CD4-positive, alpha-beta T cell treated with Interleukin-6 for 4 hours (primary cell): ENCODE measurements around the gene SBK2.
"Not testable (repeated sequence)": the region's sequence is repeated elsewhere in the genome, so short reads cannot be mapped to it uniquely, and the experiment has no call there.

Experiments
- DNase-seq: peaks from one replicate; pipeline ENCODE4 v3.0.0-alpha.2; 2020; ENCODE audit warnings: mixed read lengths

The SBK2 gene

DNA sequence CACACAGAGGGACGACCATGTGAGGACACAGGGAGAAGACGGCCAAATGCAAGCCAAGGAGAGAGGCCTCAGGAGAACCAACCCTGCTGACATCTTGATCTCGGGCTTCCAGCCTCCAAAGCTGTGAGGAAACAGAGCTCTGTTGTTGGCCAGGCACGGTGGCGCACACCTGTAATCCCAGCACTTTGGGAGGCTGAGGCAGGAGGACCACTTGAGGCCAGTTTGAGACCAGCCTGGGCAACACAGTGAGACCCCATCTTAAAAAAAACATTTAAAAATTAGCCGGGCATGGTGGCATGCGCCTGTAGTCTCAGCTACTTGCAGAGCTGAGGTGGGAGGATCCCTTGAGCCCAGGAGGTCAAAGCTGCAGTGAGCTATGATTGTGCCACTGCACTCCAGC, 2.7 kb downstream of the SBK2 start:
- not testable (repeated sequence) for DNase-seq

DNA sequence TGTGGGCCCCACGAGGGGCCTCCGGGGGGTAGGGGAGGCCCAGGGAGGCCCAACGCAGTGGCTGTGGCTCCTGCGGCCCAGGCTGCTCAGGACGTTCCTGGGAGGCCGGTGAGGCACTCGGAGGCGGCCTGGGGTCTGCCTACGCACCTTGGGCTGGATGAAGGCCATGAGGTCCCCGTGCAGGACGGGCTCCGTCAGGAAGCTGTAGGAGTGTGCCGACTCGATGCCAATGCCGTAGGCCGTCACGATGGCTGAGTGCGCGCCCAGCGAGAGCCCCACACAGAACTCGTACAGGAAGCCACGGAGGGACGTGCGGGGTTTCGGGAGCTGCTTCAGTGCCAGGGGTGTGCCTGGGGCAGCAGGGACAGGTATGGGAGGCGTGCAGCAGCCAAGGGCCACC, 5.9 kb downstream of the SBK2 start:
- no peak for DNase-seq

DNA sequence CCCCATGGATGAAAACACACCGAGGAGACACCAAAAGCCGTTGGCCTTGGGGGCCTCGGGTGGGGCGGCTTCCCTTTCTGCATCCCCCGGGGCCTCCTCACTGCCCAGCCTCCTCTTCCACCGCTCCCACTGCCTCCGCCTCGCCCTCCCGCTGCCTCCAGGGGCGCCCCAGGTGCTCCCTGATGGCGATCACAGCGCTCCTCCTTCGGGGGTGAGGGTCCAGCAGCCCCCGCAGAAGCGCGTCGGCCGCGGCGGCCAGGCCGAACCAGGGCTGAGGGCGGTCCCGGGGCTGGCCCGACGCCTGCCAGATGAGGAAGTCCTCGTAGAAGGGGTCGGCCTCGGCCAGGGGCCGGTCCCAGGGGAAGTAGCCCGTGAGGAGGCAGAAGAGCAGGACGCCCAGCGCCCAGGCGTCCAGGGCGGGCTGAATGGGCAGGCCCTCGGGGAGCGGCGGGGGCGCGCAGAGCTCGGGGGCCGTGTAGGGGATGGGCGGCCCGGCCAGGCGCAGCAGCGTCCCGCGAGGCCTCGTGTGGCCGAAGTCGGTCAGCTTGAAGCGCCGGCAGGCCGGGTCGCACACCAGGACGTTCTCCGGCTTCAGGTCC, 7.2 kb downstream of the SBK2 start:
- no peak for DNase-seq

DNA sequence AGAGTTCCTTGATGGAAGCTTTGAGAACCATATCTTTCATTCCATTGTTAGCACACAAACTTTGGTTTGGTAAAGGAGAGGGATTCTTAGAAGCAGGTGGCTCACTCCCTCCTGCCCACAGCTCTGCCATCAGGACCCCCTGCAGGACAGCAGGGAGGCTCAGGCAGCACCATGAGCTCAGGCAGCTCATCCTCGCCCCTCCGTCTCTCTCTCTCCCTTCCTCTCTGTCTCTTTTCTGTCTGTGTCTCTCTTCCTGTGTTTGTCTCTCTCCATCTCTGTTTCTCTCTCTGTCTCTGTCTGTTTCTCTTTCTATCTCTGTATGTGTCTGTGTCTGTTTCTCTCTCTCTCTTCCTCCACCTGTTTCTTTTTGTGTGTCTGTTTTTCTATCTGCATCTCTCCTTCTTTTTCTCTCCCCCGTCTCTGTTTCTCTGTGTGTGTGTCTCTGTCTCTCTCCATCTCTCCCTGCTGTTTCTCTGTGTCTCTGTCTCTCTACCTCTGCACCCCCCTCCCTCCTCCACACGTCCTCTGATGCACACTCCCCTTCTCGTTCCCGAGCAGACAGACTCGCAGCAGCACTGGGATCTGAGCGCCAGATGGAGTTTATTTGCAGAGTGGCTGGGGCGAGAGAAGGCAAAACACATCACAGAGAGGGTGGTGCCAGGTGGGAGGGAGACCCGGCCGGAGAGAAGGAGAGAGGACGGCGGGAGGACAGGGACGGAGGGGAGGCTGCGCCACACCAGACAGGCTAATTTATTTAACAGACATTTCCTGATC, 8.7 kb downstream of the SBK2 start:
- DNase-seq = no peak

DNA sequence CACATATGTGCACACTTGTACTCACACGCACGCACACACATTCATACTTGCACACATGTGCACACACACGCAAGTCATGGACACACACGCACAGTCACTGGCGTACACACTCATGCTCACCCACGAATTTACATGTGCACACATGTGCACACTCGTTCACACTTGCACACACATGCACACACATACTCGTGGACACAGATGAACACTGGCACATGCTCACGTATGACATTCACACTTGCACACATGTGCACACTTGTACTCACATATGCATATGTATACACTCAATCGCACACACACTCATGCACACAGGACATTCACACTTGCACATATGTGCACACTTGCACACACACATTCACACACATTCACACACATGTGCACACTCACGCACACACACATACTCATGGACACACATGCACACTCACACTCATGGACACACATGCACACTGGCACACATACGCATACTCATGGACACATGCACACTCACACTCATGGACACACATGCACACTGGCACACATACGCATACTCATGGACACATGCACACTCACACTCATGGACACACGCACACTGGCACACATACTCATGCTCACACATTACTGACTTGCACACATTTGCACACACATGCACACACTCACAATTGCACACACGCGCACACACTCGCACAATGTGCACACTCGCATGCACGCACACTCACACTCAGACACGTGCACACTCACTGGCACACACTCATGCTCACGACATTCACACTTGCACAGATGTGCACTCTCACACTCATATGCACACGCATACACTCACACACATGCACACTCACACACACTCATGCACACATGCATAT, 9.5 kb downstream of the SBK2 start:
- no peak for DNase-seq

DNA sequence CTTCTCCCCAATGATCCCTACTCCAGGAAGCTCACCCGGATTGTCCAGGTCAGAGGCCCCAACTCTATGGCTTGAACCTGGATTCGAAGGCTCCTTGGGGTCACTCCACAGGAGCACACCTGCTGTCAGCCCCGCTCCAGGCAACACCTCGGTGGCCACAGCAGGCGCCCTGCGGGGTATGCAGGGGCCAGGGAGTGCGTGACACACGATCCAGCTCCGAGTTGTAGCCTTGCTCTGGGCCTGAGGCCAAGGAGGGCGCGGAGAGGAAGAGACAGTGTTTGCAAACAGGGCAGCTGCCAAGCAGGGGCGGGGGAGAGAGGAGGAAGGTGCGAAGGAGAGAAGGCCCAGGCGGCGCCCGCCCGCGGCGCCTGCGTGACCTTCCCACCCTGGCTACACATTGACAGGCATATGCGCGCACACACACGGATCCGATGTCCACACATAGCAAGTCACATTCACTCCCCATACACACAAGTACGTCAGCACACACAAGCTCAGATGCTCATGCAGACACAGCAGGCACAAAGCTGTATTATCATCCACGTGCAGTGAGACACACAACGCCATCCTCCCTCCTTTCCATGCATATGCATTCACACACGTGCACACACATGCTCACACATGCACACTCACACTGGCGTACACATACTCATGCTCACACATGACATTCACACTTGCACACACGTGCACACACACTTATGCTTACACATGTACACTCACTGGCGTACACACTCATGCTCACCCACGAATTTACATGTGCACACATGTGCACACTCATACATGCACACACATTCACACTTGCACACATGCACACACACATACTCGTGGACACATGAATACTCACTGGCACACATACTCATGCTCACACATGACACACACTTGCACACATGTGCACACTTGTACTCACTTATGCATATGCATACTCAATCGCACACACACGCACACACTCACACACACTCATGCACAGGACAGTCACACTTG, 10.4 kb downstream of the SBK2 start:
- DNase-seq = no peak

DNA sequence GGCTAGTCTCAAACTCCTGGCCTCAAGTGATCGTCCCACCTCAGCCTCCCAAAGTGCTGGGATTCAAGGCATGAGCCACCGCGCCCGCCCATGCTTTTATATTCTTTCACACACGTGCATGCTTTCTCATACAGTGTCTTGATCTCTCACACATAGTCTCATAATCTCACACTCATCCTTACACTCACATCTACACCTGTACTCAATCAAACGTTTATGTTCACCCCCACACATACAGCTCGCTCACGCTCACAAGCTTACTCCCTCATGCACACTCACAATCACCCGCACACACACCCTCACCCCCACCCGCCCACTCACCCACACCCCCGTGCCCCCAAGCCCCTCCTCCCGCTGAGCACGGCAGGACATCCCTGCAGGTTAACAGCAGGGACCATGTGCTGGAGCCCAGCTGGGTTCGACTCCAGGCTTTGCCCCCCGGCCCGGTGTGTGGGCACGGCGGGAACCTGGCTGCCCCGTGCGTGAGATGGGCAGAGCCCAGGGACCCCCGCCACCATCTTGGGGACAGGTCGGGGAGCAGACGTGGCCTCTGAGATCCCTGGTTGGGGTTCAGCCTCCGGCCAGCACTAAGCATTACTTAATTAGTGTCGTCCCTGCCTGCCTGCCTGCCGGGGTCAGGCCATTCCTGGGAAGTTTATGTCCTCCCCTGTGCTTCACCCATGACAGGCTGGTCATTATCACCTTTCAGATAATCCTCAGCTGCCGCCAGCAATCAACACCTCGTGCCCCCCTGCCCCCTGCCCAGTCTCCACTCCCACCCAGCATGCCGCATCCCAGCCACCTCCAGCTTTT, 11.4 kb downstream of the SBK2 start:
- DNase-seq = no peak

DNA sequence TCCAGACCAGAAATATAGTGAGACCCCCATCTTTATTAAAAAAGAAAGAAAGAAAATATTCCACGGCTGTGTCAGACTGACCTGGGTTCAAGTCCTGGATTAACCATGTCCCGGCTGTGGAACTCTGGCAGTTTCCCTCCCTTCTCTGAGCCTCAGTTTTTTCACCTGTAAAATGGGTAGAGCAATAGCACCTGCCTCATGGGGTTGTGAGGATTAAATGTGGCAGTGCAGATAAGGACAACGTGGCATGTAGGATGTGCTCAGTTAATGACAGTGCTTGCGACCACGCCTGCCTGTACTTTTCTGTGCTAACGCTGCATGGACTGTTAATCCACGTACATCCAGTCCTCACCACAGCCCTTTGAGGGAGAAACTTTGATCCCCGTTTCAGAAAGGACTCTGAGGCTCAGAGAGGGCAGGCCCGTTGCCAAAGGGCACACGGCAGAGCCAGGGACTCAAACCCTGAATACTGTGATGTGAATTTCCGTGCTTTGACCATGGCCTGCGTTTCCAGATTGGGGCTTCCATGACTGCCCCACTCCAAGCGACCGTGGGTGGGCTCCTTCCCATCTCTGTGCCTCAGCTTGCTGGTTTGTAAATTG, 16.1 kb downstream of the SBK2 start:
- no peak for DNase-seq

DNA sequence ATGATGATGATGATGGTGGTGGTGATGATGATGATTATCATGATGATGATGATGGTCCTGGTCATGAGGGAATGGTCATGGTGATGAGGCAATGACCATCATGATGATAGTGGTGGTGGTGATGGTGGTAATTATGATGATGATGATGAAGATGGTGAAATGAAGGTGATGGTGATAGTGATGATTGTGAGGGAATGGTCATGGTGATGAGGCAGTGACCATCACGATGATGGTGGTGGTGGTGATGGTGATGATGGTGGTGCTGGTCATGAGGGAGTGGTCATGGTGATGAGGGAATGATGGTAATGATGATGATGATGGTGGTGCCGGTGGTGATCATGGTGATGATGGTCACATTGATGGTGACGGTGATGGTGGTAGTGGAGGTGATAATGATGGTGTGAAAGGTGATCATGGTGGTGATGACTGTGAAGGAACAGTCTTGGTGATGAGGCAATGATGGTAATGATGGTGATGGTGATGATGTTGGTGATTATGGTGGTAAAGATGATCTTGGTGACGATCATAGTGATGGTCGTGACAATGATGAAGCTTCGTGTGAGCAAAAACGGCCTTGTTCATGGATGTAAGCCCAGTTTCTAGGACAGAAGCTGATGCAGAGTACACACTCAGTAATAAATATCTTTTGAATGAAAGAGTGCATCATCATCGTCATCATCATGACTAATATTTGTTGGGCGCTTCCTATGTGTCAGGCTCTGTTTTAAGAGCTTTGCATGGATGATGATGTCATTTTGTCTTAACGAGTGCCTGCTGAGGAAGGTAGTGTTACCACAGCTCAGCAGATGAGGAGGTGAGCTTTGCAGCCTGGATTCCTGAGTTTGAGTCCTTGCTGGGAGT, 17.3 kb downstream of the SBK2 start:
- no peak for DNase-seq

DNA sequence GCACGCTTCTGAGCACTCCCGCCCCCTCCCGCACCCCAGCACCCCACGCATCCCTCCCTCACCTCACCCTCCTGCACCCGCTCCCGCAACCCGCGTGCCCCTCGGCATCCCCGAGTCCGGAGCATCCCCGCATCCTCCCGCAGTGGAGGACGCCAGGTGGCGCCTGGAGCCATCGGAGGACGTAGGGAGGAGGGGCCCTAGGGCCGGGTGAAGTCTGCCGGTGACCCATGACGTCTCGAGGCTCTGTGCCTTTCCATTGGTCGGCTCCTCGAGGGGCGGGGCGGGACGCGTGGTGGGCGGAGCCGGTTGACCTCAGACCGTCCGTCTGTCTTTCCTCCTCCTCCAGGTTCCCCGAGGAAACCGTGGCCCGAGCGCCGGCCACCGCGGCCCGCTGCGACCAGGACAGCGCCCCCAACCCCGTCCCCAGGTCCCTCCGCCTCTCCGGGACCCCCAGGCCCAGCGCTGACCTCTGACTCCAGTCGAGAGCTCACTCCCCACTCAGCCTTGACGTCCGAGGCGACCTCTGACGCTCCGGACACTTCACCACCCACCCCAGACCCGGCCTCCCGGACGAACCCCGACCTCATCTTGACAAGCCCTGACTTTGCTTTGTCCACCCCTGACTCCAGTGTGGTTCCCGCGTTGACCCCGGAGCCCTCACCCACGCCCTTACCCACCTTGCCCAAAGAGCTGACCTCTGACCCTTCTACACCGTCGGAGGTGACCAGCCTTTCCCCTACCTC, 19.9 kb downstream of the SBK2 start:
- peak; percentile 92 for DNase-seq

DNA sequence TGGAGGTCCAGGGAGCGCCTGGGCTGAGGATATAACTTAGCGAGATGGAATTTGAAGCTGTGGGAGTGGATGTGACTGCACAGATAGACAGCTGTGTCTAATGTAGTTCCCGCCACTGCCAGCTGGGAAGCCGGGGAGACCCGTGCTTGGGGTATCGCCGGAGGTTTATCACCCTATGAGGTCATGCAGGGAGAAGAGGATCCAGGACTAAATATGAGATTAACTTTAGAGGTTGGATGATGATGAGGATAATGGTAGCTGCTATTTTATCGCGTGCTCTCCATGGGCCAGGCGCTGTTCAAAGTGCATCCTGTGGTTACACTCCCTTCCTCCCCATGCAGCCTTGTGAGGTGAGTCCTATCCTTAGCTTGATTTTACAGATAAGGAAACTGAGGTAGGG, 28.8 kb downstream of the SBK2 start:
- no peak for DNase-seq

DNA sequence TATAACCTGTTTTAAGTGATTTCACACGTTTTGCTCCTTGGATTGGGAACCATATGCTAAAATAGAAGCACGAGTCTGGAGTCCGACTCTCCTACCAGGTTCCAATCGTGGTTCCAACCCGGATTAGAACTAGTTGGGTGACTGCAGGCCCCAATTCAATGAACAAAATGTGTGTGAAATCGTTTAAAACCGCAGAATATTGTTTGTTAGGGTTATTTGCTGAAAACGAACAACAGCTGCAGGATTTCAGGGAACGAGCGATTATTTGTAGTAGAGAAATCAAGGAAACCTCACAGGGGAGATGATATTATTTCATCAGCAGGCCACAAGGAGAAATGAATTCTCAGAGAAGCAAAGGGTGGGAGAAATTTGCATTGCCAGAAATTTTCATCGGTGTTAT, 32.0 kb downstream of the SBK2 start:
- no peak for DNase-seq

DNA sequence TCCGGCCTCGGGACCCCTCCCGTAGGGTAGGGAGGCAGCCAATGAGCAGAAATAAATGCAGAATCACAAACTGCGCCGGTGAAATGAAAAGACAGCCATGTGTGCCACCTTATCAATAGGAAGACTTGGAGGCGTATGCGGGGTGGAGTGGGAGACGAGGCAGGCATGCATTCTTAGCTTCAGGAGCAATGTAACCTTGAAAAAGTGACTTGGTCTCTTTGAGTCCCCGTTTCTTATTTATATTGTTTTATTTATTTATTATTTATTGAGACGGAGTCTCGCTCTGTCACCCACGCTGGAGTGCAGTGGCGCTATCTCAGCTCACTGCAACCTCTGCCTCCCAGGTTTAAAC, 32.7 kb downstream of the SBK2 start:
- no peak for DNase-seq

DNA sequence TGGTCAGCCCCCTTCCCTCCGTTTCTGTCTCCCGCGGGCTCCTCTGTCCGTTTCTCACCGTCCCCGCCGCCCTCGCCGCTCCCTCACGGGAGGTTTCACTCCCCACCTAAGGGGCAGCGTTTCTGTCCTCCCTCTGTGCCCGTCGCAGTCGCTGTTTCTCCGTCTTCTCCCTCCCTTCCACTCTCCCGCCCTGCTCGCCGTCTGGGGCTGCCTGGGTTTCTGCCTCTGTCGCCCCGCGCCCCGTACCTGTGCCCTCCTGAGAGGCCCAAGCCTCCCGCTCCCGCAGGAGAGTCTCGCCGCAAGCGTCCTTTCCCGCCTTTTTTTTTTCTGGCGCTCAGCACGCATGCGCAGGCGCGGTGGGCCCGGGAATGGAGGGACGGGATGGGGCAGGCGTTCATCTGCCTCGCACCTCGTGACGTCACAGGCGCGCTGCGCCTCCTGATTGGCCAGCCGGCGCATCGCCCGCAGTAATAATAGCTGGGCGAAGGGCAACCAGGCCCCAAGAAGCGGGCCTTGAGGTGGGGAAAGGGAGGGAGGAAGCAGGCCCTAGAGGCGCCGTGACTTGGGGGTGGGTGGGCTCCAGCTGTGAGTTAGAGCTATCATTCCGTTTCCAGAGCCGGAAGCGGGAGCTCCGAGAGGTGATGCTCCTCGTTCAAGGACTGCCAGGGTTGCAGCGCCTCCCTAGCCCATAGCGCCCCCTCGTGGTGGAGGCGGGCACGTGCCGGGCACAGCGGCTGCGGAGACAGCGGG, 33.3 kb downstream of the SBK2 start:
- peak; percentile 95 for DNase-seq

DNA sequence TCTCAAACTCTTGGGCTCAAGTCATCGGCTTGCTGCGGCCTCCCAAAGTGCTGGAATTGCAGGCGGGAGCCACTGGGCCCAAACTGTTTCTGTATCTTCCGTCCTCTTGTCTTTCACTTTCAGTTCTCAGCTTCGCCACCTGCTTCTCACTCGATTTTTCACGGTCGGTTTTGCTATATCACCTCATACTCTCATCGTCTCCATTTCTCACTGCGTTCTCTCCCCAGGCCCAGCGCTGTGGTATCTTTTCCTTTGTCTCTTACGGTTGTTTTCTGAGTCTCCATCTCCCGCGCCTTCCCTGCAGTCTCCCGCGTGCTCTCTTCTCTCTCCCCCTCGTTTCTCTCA, 33.8 kb downstream of the SBK2 start:
- DNase-seq = no peak

DNA sequence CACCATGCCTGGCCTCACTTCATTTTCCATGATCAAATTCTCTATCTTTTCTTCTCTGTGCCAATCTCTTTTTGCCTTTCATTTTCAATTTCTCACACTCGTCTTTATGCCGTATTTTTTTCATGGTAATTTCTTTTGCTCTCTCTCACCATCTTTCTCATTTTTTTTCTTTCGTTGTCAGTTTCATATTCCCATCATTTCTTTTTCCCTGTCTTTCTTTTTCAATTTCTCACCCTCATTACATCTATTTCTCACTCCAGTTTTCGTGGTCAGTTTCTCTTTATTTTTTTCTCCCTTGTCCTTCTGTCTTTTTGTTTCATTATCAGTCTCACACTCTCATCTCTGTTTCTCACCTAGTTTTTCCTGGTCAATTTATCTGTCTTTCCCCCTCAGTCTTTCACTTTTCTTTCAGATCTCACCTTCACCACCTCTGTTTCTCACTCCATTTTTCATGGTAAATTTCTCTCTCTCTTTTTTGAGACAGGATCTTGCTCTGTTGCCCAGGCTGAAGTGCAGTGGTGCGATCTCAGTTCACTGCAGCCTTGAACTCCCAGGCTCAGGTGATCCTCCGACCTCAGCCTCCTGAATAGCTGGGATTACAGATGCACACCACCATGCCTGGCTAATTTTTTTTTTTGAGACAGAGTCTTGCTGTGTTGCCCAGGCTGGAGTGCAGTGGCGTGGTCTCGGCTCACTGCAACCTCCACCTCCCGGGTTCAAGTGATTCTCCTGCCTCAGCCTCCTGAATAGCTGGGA, 34.6 kb downstream of the SBK2 start:
- DNase-seq = no peak

DNA sequence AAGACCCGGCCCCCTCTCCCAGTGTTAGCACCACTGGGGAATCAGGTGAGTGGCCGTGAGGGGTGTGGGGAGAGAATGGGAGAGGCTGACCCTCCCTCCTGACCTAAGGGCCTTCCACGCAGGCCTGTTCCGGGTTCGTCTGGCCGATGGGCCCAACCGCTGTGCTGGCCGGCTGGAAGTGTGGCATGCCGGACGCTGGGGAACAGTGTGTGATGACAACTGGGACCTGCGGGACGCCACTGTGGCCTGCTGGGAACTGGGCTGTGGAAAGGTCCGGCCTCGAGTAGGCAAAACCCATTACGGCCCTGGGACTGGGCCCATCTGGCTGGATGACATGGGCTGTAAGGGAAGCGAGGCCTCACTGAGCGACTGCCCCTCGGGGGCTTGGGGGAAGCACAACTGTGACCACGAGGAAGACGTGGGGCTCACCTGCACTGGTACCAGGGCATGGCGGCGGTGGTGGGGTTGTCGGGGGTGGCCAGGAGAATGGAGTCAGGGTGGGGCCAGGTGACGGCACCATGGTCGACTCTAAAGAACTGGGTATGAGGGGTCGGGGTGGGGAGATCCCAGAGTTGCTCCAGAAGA, 36.5 kb downstream of the SBK2 start:
- DNase-seq = no peak
